Midbrain (tissue), 1 donor: ENCODE measurements around the gene MRPL42.
"Not testable (repeated sequence)": the region's sequence is repeated elsewhere in the genome, so short reads cannot be mapped to it uniquely, and the experiment has no call there.

Experiments used
- DNase-seq: peaks from one replicate; lab custom pipeline; 2025; lab: John Stamatoyannopoulos, UW

The MRPL42 gene

DNA sequence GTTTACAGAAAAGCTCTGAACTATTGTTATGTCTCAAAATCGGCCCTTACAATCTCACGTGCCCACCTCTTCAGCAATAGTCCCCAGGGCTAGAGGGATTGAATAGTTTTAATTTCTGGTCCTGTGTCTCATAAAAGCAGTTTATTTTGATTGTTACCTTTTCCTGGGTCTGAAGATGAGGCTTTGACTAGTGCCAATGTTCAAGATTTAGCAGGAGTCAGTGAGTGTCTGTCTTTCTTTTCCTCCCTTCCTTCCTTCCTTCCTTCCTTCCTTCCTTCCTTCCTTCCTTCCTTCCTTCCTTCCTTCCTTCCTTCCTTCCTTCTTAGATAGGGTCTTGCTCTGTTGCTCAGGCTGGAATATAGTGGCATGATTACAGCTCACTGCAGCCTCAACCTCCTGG is 80.5 kb downstream of the MRPL42 start:
- no peak for DNase-seq

DNA sequence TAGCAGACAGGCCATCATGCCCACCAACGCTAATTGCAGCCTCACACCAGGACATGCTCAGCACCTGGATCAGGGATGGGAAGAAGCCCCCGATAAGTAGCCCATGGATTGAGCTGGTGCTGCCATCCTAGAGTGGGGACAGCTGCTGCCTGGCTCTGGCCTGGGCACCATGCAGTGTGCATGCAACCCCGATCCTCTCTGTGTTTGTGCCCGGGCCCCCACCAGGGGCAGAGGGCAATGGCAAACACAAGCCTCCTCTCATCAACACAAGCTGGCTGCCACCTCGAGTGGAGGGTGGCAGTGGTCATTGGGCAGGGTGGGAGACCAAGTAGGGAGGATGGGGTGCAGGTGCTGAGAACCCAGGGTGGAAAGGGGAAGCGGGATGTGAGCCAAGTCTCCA is 81.9 kb downstream of the MRPL42 start:
- DNase-seq = no peak

DNA sequence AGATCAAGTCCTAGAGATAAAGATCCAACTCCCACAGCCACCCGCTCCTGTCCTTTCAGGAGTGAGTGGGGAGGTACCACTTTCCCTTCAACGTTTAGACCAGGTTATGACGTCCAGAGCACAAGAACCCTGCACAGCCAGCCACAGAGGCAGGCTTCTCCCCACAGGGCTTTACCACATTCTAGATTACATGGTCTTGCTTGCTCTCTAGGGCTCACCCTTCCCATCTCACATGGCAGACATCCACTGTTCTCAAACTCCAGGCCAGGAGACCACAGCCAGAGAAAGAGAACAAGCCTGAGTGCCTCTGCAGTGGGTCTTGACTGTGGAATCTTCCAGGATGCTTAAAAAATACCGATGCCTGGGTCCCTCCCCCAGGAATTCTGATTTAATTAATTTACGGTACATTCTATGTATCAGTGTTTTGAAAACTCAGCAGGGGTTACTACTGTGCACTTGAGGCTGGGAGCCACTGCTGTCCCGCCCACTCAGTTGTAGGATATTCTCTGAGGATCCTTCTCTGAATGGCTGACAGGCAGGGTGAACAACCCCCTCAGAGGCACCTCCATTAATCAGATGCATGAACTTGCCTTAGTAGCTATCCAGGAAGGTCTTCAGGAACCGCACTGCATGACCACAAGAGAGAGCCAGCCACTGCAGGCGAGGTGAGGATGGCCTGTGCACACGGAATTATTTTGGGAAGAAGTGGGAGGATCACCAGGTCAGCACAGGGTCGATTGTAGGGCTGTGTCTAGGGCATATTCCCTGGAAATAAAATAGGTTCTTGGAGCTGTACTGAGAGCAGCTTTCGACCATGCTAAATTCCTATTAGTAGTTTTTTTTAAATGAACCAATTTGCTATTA is 83.7 kb downstream of the MRPL42 start:
- DNase-seq = no peak

DNA sequence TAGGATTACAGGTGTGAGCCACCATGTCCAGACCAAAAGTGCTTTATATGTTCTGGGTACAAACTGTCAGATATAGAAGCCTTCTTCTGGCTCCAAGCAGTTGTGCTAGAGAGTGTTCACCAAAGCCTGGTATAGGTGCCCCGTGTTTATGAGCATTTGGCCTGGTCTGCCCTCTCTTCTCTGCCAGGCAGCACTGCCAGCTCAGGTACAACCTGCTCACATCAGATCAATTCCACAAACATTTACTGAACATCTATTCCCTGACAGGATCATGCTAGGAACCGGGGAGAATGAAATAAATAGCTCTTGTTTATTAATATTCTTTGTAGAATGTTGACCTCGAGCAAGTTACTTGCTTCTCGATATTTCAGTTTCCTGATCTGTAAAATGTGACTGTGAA is 85.1 kb downstream of the MRPL42 start:
- DNase-seq = no peak

DNA sequence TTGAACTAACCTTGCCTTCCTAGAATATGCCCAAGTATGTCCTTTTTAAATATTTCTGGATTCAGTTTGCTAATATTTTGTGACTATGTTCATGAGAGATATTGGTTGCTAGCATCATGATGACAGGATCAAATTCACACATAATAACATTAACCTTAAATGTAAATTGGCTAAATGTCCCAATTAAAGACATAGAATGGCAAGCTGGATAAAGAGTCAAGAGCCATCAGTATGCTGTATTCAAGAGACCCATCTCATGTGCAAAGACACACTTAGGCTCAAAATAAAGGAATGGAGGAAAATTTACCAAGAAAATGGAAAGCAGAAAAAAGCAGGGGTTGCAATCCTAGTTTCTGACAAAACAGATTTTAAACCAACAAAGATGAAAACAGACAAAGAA is 90.6 kb downstream of the MRPL42 start:
- not testable (repeated sequence) for DNase-seq

DNA sequence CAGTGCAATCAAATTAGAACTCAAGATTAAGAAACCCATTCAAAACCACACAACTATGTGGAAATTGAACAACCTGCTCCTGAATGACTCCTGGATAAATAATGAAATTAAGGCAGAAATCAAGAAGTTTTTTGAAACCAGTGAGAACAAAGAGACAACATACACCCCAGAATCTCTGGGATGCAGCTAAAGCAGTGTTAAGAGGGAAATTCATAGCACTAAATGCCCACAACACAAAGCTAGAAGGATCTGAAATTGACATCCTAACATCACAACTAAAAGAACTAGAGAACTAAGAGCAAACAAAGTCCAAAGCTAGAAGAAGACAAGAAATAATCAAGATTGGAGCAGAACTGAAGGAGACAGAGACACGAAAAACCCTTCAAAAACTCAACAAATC is 91.4 kb downstream of the MRPL42 start:
- DNase-seq = not testable (repeated sequence)

DNA sequence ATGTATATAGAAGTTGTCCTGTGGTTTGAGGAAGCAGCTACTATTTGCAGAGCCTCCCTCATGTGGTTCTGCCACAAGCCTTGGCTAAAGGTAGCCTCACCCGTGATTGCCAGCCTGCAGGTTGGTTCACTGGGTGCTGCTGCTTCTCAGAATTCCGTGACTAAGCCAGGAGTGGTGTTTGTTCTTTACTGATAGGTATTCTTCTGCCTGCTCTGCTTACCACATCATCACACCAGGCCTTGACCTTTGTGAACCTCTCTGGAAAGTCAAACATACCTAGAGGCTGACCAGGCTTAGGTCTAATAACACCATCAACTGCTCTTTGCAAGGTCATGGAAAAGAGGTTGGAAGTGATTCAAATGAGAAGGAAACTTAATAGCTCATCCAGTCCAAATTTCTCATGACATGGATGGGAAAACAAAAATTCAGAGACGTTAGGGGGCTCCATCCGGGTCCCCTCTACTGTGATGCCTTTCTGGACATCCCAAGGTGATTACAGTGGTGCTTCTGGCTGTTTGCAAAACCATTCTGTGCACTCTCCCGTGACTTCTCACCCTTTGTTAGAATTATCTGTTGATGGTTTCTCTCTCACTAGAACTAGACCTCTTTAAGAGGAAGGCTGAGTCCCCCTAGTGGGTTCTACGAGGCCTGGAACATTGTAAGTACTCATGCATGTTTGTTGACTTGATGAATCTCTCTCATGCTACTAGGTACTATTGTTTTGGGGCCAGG is 96.7 kb downstream of the MRPL42 start:
- no peak for DNase-seq

DNA sequence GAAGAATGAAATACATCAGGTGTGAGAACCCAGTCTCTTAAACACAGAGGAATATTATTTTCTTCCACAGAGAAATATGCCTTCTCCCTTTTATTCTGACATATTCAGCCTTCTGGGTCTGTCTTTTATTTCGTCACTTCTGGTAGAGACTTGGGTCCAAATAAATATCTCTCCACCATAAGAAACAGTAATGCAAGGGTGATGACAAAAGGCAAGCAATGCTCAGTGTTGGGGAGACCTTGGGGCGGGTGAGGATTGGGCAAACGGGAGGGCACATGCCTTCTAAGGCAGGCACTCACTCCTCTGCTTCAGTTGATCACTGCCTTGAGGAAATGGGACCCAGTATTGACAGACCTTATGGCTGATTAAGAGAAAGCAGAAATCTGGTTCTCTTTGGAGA is 98.4 kb downstream of the MRPL42 start:
- DNase-seq = no peak
